GM21528 (cell line): ENCODE data around the gene TUT7.
"Not testable (repeated sequence)": the region's sequence is repeated elsewhere in the genome, so short reads cannot be mapped to it uniquely, and the experiment has no call there.

Source experiments
- ATAC-seq: cut with Tn5 transposase; IDR thresholded peaks from one replicate; pipeline ENCODE4 v1.9.1; 2021; ENCODE audit warnings: mild to moderate bottlenecking, moderate library complexity; ENCODE audit not compliant: unreplicated experiment, low FRiP score

TUT7 gene

DNA sequence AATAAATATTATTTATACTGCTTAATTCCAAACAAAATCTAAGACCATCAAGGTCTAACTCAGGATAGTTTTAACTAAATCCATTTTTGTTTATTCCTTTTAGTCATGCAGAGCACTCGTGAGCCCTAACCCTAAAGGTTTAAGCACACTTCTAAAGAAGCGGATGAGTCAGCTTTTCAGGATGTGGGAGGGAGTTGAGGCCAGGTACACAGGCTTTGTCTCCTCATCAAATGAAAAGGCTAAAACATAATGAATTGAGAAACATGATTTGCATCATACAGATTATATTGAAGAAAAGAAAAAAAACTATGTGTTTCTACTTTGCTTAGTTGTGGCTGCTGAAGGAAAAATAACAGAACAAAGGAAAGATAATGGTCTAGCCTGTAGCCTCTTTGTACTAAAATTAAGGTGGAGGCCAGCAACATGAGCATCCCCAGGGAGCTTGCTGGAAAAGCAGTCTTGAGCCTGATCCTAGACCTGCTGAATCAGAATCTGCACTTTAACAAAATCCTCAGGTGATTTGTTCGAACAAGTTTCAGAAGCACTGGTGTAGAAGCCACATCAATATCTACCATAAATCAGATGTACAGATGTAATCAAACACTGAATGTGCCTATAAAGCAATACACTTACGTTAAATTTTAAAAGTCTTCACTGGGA lies 50.8 kb downstream of the TUT7 start:
- ATAC-seq: no peak

DNA sequence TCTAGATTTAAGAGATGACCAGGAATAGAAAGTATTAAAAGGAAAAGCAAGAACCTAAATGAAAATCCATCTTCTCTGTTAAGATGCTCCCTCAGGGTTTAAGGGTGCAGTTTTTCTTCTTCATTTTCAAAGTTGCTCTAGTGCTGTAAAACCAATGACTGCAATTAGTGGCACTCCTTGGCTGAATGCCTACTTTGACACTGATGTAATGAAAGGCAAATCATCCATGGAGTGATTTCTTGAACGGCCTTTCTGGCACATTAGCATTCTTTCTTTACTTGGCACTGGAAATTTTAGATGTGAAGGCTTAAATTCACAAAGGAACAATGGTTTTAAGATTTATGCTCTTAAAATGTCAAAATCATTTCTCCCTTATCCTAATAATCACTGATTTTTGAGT lies 52.5 kb downstream of the TUT7 start:
- no peak for ATAC-seq

DNA sequence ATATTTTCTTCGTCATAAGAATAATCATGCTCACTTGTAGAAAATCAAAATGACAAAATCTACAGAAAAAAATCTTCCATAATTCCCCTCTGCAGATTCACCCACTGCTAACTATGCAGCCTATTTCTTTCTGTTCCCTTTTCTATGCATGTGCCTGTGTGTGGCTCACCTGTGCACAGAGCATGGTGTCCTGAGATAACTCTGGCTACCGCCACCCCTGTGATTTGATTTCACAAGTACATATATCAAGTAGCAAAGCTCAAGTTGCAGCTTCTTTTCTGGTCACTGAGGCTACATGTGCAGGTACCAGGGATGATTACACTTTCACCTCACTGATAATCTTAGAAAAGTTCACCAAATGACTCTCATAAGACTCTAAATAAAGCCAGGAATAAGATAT lies 53.5 kb downstream of the TUT7 start:
- no peak for ATAC-seq

- no peak for ATAC-seq
Observed at GRCh38 chr9:86298873-86299272, 55.3 kb downstream of the TUT7 start.

GRCh38 chr9:86290341-86290740 lies 63.9 kb downstream of the TUT7 start:
- not testable (repeated sequence) for ATAC-seq

- no peak for ATAC-seq
Observed at GRCh38 chr9:86288499-86289198, 65.6 kb downstream of the TUT7 start.

DNA sequence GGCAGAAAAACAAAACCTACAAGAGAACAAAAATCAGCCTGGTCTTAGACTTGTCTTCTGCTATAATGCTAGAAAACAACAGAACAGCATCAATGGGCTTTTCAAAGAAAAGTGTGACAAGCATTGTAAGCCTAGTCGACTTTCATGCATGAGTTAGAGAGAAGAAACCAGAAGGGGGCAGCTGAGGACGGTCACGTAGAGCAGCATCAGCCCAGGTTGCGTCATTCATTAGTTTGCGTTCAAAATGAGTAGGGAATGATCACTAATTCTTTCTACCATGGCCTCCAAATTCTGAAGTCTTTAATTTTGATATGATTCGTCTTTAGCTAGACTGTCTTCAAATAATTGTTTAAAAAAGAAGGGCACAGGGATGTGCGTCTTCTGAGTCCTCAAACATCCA lies 67.2 kb downstream of the TUT7 start:
- ATAC-seq: no peak

- no peak for ATAC-seq
Observed at GRCh38 chr9:86286278-86286677, 67.9 kb downstream of the TUT7 start.

- ATAC-seq: no peak
Observed at GRCh38 chr9:86285261-86285660, 68.9 kb downstream of the TUT7 start.

- peak; percentile 35 for ATAC-seq
Observed at GRCh38 chr9:86282979-86283535, 71.2 kb downstream of the TUT7 start.

DNA sequence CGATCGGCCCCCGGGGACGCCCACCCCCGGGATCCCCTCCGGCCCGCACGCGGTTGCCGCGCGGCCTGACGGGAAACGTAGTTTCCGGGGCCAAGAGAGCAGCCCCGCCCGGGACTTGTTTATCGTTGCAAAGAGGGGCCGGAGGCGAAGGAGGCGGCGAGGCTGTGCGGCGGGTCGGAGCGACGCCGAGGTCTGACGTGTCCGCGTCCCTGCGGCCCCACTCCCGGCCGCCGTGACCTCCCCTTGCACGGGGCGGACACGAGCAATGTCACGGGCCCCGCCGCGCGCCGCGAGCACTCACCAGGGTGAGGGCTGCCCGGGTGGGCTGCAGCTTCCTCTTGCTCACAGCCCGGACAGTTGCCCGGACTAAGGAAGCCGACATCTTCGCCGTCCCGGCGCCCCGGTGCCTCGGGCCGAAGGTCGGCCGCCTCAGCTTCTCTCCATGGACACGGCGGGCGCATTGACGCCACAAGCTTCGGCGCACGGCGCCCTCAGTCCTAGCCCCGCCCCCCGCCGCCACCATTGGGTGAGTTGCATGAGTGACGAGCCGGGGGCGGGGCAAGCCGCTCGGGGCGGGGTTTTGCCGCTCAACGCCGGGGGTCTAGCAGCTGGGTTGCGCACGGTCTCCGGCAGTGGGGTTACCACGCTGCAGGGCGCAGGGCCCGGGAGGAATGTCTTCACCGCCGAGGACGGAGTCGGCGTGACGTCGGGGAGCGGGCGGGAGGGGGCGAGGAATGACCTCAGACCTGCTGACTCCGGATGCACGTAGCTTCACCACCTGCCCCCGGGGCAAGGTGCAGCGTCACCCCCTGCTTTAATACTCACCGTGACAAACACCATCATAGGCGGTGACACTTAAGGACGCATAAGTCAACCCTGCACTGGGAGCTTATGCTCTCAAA lies 71.9 kb downstream of the TUT7 start, which contains the start of gene ISCA1:
Gene ISCA1, minus strand, starts transcription at position 462 of the 902 bp plus-strand sequence. Its CDS starts 80 bp downstream, at position 382.
- ATAC-seq: peak; percentile 87

DNA sequence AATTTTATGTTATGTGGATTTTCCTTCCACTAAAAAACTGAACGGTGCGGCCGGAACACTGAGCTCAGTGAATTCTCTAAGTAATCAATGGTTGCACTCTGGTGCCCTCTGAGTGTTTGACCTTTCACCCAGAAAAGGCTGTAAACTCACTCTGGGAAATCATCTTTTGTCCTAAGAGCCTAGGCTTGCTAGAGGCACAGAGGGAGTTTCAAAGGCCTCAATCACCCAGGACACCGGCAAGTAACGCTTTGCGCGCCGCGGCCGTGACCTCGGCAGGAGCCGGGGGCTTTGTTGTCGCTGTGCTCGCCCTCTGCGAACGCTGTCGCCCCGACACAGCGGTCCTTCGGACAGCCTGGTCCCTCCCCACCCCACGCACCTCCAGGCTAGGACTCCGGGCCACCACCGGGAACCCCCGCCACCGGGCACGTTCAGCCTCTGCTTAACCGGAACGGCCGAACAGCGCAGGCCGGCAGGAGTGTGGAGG lies 72.6 kb downstream of the TUT7 start:
- peak; percentile 31 for ATAC-seq

DNA sequence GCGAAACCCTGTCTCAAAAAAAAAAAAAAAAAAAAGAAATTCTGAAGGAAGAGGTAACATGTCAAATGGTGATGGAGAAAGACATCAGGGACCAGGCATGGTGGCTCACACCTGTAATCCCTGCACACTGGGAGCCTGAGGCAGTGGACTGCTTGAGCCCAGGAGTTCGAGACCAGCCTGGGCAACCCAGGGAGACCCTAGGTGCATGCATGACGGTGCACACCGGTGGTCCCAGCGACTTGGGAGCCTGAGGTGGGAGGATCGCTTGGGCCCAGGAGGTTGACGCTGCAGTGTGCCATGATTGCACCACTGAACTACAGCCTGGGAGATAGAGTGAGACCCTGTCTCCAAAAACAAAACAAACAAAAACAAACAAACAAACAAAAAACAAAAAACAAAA lies 73.6 kb downstream of the TUT7 start:
- ATAC-seq: no peak

DNA sequence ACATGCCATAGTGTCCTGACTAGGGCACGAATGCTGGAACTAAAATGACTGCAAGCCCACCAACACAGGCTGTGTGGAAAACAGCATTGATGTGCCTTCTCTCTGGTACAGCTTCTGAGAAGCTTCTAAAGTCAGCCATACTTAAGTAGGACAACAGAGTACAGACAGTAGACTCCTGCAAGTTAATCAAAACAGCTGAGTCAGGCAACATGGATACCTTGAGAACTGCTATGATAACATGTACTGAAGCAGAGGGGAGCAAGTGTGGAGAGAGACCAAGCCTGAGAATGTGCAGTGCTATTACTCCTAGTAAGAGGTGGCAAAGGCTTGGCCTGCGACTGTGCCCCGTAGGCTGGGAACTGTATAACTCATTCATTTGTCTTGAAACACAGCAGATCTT lies 74.4 kb downstream of the TUT7 start:
- ATAC-seq: no peak

GRCh38 chr9:86277072-86277471 lies 77.1 kb downstream of the TUT7 start:
- no peak for ATAC-seq

- ATAC-seq: no peak
Observed at GRCh38 chr9:86275962-86276361, 78.2 kb downstream of the TUT7 start.

DNA sequence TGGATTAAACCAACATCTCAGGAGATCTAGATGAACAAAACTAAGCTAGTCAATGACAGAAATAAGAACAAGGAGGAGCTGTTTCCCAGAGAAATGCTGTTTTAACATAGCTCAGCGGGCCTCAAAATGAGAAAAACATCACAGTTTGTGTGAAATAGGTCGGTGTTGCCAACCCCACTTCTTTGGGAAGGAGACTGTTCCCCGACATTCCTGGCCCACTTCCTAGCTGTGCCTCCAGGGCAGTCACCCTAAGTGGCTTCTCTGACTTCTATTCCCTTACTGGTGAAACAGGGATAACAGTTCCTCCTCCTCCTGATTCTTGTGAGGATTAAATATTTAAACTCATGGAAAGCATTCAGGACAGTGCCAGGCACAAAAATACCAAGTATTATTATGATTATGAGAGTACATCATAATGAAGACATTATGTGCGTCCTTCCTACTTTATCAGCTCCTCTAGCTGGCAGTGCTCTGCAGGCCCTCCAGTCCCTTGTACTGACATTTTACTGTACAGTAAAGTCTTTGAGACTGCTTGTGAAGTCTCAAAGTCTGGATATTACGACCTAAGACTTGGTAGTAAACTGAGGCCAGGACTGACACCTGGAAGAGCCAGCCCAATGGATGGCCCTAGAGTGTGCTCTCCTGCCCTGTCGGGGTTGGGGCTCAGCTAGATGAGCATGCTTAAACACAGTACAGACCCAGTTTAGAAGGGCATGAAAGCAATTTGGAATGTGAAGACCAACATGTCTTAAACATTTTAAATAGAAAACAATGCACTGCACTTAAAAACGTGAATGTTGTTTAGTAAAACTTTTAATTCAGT lies 79.2 kb downstream of the TUT7 start:
- ATAC-seq: no peak

DNA sequence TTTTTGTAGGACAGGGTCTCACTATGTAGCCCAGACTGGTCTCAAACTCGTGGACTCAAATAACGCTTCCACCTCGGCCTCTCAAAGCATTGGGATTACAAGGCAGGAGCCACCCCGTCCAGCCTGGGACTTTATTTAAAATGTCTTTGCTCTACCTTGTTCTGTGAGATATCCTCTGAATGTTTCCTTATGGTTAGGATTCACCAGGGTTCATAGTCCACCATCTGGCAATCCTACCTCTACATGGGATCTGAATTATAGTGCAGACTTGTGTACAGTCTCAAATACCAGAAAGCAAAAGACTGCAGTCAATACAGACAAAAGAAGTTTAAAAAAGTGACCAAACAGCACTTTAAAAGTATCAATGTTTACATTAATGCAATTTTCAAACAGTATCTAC lies 82.0 kb downstream of the TUT7 start:
- ATAC-seq: no peak

DNA sequence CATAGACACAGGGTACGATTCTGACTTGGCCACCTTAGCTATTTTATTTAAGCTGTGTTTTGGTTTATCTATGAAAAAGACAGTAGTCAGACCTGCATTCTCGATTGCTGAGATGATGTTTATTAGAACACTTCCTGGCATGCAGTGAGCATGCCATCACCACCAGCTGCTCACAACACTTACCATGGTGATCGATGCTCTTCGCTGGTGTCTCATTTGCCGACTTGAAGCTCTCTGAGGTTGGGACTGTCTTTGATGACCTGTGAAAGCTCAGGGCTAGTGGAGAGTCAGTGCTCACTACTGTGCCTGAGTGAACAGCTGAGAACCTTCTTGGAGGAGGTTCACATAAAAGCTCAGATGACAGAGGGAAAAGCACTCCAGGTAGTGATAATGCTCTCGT lies 90.3 kb downstream of the TUT7 start:
- ATAC-seq: no peak

DNA sequence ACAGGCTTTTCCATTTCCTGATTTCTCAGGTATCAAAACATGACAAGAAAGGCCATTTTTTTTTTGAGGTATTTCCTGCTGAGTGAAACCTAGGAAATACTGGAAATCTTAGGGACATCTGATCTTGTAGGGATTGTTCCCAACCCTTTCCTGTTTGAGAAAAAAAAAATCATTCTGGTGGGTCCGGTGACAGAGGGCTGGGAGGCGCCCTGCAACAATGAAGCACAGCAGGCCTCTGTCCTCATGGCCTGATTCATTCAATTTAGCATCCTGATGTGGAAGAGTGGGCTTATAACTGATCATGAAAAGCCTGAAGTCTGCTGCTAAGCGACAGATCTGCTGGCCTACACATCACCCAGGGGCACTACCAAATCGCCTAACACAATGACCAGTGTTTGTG lies 91.7 kb downstream of the TUT7 start:
- no peak for ATAC-seq
